GM10248 (cell line): ENCODE results near the gene AXDND1.
A peak's percentile ranks its signal among the peaks of the same experiment; 100 is the strongest.
"Not testable (repeated sequence)": the region's sequence is repeated elsewhere in the genome, so short reads cannot be mapped to it uniquely, and the experiment has no call there.

Experiments used
- CTCF ChIA-PET: fragments of 300-600 bp; sonication (Branson Sonifier 250); formaldehyde crosslinking; extraction: SDS; loops from one replicate; lab custom pipeline; 2021; ENCODE audit warnings: antibody characterized with exemption; lab: Yijun Ruan, JAX
- POLR2A ChIA-PET: fragments of 350-650 bp; sonication (Branson Sonifier 250); formaldehyde crosslinking; extraction: SDS; loops from one replicate; lab custom pipeline; 2020; ENCODE audit warnings: antibody characterized with exemption; lab: Yijun Ruan, JAX
- DNase-seq: peaks from one replicate; pipeline ENCODE4 v3.0.0; 2012; ENCODE audit errors: extremely low spot score
- CTCF ChIP-seq: IDR thresholded peaks from 2 replicates; pipeline ENCODE4 v1.5.1; 2012; ENCODE audit warnings: mild to moderate bottlenecking, low read depth; ENCODE audit errors: extremely low read depth, missing control alignments, control extremely low read depth

Gene AXDND1

GRCh38 chr1:179447489-179447888 lies 81.7 kb downstream of the AXDND1 start:
- CTCF ChIA-PET: interaction anchor here (0.6 to 2.5 kb wide), 7 partner anchors 8 to 409 kb away, joined by 3 to 7 read pairs (median 3); no protein-coding TSS in a partner anchor
- peak; percentile 11 for TF ChIP-seq CTCF
- POLR2A ChIA-PET: no interaction called here
- no peak for DNase-seq

- DNase-seq: no peak
- ChIA-PET CTCF (interaction anchor here (0.7 to 2.5 kb wide), 5 partner anchors 8 to 197 kb away, joined by 3 to 7 read pairs (median 5); no protein-coding TSS in a partner anchor), POLR2A (no interaction called here)
- TF ChIP-seq CTCF: no peak
Measured at GRCh38 chr1:179448437-179449149, 82.8 kb downstream of the AXDND1 start.

- CTCF ChIA-PET, DNase-seq, POLR2A ChIA-PET: not testable (repeated sequence)
Measured at GRCh38 chr1:179459606-179460206, 93.9 kb downstream of the AXDND1 start.

GRCh38 chr1:179465661-179466060 lies 99.9 kb downstream of the AXDND1 start:
- CTCF ChIA-PET, DNase-seq, POLR2A ChIA-PET: not testable (repeated sequence)

DNA sequence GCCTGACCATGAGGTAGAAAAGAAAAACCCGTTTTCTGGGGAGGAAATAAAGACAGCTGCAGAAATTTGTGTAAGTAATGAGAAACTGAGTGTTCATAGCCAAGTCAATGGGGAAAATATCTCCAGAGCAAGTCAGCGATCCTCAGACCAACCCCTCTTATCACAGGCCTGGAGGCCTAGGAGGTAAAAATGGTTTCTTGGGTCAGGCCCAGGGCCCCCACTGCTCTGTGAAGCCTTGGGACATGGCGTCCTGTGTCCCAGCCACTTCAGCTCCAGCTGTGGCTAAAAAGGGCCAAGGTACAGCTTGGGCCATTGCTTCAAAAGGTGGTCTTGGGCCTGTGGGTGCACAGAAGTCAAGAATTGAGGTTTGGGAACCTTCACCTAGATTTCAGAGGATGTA lies 108.9 kb downstream of the AXDND1 start:
- ChIA-PET POLR2A (no interaction called here), CTCF (no interaction called here)
- DNase-seq: no peak
- no peak for TF ChIP-seq CTCF

- ChIA-PET CTCF (no interaction called here), POLR2A (no interaction called here)
- no peak for TF ChIP-seq CTCF
- no peak for DNase-seq
Measured at GRCh38 chr1:179476484-179476883, 110.7 kb downstream of the AXDND1 start.

GRCh38 chr1:179478370-179478769 lies 112.6 kb downstream of the AXDND1 start:
- POLR2A ChIA-PET: no interaction called here
- no peak for DNase-seq
- CTCF ChIA-PET: no interaction called here
- TF ChIP-seq CTCF: no peak
